Suppressor macrophage treated with lipopolysaccharide for 1 hour (primary cell): ENCODE results near the gene CCDC33.

Experiments used
- DNase-seq, 3 donors: peaks; one replicate each; pipeline ENCODE4 v3.0.0-alpha.2; 2020 to 2022

Gene CCDC33

DNA sequence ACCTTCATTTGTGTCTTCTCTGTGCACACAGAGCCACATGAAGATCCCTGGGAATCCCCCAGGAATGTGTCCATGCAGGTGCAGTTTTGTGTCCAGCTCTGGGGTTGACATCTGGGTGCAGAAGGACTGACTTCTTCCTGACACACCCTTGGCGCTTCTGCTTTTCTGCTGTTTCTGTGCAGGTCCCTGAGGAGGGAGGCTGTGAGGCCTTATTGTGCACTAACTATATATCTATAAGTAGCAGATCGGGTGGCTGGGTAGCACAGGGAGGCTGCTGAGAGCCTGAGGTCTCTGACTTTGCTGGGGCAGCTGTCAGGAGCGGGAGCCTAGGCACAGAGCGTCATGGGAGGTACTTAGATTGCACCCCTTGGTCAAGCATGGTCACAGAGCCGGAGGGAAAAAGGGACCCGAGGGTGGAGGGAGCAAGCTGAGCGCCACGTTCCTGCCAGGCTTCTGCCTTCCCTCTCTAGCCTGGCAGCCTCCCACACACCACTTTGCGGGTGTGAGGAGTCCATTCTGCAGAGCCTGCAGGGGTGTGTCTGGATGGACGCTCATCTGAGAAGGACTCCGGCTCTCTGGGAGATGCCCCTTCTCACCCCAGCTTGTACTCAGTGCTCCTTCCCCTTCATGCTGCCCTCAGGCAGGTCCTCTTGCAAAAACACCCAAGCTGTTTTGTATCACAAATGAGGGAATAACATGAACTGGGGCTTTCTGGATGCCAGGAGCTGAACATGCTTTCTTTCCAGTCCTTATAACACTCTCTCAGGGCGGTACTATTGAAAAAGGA is 23.9 kb downstream of the CCDC33 start:
- no peak for DNase-seq

DNA sequence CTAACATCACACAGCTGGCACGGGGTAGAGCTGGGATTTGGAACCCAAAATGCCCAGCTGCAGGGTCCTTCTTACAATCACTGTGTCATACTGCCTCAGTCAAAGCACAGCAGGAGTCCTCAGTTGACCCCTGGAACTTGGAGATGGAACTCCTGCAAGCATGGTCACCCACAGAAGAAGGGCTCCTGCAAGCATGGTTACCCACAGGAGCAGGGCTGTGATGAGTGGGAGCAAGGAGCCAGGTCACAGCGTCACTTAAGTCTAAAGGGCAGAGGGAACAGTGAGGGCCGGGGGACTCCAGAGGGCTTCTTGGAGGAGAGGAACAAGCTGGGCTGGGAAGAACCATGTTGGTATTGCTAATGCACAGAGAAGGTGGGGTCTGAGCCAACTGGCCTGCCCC is 24.9 kb downstream of the CCDC33 start:
- DNase-seq = no peak

DNA sequence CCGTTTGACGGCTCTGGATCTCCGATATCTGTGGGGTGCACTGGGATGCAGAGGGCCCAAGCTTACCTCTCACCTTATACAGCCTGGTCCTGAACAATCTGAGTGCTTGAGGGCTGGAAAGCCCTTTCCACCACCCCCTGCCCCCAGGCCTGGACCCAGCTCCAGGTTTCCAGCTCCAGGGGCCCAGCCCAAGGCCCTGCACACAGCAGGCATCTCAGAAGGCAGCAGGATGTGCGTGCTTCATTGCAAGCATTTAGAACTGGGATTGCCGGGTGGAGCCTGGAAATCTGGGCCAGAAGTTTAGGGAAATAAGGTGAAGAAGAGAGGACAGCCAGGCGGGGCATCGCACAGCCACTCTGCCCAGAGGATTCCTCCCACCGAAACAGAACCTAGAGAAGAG is 25.6 kb downstream of the CCDC33 start:
- no peak for DNase-seq

DNA sequence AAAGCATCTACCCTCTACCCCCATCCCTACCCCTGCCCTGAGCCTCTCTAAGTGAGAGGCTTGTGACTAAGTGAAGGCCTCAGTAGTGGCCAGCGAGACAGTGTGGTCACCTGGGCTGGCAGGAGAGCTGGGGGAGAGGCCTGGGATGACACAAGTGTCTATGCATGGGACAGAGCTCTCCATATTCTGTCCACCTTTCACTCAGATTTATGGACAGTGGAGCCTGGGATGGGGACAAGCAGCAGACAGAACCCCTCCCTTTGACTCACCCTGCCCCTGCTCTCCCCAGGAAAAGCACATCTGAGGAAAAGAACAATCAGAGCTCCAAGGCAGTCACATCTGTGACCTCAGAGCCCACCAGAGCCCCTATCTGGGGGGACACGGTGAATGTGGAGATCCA is 26.0 kb downstream of the CCDC33 start:
- no peak for DNase-seq

DNA sequence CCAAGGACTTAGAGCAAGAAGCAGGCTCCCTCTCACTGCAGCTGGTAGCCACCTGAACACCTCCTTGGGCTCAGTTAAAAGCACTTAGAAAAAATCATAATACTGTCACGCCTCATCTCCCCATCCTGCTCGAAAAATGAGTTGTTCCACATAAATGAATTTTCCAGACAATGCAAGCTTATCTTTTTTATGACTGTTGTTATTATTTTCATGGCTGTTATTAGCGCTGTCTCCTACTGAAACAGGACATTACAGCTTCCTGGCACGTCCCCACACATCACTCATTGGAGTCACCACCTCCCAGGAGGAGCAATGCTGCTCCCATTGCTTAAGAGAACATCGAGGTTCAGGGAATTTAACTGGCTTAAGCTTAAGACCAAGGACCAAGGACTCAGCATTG is 26.5 kb downstream of the CCDC33 start:
- DNase-seq = no peak

DNA sequence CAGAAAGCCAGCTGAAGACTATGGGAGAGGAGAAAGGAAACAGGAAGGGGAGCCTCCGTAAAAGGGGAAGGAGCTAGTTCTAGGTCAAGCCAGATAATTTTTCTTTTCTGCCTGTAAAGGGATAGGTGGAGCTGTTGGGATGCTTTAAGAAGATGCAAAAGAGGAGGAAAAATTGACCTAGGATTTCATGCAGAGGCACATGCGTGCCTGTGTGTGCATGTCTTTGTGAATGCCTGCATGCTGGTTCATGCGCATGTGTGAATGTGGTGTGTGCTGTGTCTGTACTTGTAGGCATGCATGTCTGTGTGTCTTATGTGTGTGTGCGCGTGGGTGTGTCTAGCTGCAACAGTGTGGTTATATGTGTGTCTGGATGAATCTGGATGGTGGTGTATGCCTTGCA is 27.3 kb downstream of the CCDC33 start:
- DNase-seq = no peak

DNA sequence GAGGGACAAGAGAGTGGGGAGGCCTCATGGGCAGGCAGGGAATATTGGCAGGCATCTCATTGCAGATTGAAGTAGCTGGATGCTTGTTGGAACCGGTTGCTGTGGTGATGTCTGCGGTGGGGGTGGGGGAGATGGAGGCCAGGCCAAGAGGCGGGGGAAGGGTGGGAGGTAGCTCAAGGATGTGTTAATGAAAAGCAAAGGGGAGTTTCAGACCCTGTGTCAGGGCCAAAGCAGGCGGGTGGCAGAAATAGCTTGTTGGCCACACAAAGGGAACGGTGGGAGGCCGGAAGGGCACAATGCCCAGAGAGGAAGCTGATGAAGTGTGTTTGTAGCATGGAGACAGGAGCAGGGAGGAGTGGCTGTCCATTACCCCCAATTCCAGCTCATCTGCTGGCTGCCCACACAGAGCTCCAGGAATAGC is 28.0 kb downstream of the CCDC33 start:
- no peak for DNase-seq

DNA sequence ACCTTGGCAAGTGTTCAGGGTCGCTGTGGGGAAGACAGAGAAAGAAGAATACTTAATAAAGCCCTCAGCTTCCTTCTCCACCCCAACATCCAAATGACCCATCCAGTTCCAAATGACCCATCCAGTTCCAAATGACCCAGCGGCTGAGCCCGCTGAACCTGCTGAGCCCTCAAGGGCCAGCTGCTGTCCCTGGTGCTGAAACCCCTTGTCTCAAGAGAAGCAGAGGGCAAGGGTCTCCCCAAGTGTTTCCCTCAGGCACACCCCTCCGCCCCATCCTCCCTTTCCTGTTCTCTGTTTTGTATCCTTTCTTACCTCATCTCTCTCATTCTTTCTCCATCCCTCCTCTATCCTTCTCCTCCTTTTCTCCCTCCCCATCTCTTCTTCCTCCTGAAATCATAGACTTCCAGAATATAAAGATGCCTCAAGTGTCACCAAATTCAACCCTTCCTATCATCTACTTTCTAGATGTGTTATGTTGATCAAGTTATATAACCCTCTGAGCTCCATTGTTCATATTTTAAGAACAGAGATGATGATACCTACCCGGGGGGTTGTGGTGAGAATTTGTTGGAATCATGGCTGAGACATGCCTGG is 29.0 kb downstream of the CCDC33 start:
- peak; percentile 30 to 63 (median 37) for DNase-seq

DNA sequence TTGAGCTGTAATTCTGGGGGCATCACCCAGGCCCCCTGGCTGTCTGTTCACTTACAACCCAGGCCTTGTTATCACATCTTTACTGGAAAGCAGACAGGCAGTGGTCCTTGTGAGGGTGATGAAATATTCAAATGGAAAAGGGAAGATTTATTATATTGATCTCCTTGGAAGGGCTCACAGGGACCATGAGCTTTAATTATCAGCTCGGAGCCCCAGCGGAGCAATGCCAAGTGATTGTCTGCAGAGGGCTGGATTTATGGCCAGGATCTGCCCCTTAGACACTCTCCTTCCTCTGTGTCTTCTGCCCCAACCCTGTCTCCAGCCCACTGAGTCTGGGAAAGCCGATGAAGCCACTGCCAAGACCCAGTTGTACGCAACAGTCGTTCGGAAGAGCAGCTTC is 31.9 kb downstream of the CCDC33 start:
- no peak for DNase-seq

DNA sequence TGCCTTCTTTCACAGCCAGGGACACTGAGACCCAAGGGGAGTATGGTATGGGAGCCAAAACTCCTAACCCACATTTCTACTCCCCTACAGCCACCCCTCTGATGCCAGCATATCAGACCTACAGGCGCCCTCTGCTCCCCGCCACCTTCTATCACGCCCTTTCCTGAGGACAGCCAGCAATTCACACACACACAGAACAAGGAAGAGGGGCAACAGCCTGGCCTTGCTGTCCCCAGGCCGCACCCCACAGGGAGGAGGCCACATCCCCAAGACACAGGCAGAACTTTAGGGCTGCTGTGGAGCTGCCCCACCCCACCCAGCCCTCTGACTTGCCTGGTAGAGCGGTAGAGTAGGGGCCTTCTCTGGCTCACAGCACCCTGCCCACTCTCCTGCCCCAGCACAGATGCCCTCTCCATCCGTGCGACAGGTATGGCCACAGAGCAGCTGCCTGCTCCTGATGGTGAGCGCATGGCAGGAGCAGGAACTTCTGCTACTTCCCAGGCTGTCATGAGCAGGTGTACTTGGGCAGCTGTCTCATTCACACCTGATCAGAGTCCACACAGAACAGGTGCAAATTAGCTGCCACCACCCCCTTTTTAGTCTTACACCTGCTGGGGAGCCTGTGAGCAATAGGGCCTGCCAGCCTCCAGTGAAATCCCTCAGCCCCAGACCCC is 33.4 kb downstream of the CCDC33 start:
- DNase-seq = no peak

DNA sequence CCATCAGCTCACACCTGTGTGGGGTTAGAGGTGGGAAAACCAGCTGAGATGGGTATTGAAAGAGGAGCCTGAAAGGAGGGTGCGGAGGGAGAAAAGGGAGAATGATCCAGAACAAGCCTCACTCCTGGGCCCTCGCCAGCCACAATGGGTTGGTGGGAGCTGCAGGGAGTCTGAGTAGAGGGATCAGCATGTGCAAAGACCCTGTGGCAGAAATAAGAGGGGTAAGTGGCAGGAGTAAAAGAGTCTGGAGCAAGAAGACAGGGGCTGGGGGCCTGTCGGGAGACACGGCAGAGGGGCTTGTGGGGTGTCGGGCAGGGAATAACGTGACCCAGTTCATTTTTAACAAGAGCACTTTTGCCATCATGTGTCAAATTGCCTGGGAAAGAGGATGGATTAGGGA is 34.0 kb downstream of the CCDC33 start:
- no peak for DNase-seq

DNA sequence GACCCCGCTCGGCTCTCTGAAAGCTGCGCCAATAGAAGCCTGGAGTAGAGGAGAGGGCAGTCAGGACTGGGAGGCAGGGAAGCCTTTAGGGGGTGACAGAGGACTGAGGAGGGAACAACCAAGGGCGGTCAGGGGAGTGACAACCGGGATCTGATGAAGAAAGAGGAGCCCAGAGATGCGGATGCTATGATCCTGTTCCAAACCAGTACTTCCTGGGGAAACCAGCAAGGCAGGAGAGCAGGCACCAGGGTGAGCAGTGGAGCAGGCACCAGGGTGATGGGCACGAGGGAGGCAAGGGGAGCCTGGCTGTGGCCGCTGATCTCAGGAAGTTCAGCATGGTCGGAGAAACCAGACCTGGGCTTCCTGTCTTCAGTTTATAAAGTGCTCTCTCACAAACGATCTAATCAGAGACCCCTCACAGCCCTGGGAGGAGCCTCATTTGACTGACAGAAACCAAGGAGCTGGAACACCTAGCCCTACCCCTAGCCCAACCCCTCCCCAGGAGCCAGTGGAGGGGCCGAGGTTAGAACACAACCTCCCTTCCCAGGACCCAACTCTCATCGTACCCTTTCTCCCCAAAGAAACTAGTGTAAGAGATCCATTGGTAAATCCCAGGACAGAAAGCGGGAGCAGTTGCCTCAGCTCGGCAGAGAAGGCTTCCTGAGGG is 34.9 kb downstream of the CCDC33 start:
- no peak for DNase-seq

DNA sequence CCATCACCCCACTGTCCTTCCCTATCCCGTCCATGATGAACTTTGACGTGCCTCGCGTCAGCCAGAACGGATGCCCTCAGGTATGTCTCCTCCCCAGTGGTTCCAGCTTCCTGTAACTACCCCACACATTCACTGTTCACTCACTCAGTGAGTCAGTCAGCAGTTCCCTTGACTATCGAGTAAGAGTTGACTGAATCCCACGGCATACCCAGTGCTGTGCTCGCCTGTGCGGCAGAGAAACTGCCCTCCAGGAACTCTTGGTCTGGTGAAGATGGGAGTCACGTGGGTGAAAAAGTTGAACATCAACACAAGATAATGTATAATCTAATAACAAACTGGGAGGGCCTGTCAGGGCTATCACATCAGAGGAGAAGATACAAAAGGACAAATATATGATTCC is 36.7 kb downstream of the CCDC33 start:
- DNase-seq = no peak

DNA sequence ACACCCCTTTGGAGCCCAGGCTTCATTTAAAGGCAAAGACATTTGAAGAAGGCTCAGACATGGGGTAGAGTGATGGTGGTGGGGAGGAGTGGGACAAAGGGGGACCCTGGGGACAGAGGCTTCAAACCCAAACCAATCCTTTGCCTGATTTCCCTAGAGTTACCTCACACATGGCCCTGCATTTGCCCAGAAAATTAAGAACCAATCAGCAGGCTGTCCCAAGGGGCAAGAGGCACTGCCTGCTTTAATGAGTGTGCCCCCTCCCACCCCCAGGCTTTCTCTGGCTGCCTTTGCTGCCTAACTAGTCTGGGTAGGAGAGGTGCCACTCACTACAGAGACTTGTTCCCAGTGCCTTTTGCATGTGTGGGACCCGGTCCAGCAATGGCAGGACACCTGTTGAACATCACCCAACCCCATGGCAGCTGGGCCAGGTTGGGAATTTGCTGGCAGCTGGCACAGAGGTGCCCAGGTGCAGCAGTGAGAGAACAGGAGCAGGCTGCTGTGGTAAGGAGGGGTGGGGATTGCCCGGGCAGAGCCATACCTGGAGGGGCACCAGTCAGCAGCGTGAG is 38.4 kb downstream of the CCDC33 start:
- no peak for DNase-seq

DNA sequence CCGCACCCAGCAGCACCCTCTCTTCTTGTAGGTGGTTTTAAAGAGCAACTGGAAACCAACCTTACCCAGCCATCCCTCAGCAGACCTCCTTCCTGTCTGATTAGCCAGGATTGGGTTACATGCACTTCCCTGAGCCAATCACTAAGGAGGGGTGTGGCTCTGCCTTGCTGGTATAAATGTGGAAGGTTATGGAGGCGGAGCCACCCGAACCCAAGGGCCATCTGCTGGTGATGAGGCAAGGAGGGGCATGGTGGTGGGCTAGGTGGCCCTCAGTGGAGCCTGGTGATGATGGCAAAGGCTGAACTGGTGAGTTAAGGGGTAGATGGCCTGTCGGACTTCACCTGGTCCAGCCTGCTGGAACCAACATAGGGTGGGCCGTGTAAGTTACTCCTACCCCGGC is 39.8 kb downstream of the CCDC33 start:
- no peak for DNase-seq

DNA sequence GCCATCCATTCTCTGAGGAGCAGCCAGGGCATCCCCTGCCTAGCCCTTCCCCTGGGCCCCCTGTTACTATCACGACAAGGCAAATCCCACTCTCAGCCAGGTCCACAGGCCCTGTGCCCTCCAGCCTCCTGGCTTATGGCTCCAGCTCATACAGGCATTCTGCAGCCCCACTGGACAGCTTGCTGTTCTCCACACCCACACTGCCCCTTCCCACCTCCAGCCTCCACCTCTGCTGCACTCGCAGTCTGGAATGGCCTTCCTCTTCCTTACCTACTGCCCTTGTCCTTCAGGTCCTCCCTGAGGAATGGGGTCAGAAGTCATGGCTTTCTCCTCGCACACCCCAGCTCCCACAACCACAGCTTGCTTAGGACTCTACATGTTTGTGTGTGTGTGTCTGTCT is 40.4 kb downstream of the CCDC33 start:
- no peak for DNase-seq

DNA sequence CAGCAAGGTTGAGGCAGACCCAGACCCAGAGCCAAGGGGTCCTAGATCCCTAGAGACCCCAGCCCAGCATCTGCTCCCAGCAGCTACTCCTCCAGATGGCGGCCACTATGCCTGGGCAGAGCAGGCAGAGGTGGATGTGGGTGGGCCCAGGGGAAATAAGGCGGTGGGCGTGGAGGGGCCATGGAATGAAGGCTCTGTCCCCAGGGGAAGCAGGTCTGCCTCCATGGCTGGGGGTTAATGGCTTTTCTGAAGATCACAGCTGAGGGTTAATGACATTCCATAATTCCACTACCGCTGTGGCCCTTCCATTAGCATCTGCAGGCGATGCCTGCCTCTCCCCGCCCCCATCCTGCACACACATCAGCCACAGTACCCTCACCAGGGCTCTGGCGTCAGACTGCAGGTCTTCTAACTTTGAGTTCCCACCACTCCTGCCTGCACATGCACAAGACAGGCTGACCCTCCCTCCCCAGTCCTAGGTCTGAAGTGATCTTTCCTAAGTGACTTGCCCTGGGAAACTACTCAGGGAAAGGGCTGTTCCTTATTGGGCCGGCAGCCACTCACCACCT is 41.2 kb downstream of the CCDC33 start:
- no peak for DNase-seq

DNA sequence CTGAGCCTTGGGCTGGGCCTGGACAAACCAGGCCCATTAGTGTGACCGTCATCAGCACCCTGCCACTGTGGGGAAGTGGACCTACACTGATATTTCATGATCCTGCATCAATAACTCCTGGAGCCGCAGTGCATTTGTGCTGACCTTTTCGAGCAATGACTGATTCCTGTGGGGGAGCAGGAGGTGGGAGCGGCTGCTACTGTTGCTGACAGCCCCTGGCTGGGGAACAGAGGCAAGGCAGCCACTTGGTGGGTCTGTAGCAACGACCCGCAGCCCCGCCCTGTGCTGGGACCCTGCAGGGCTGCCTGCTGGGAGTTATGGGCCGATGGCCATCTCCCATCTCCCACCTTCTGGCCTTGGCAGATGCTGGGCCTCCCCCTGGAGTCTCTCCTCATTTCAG is 42.1 kb downstream of the CCDC33 start:
- DNase-seq = no peak

DNA sequence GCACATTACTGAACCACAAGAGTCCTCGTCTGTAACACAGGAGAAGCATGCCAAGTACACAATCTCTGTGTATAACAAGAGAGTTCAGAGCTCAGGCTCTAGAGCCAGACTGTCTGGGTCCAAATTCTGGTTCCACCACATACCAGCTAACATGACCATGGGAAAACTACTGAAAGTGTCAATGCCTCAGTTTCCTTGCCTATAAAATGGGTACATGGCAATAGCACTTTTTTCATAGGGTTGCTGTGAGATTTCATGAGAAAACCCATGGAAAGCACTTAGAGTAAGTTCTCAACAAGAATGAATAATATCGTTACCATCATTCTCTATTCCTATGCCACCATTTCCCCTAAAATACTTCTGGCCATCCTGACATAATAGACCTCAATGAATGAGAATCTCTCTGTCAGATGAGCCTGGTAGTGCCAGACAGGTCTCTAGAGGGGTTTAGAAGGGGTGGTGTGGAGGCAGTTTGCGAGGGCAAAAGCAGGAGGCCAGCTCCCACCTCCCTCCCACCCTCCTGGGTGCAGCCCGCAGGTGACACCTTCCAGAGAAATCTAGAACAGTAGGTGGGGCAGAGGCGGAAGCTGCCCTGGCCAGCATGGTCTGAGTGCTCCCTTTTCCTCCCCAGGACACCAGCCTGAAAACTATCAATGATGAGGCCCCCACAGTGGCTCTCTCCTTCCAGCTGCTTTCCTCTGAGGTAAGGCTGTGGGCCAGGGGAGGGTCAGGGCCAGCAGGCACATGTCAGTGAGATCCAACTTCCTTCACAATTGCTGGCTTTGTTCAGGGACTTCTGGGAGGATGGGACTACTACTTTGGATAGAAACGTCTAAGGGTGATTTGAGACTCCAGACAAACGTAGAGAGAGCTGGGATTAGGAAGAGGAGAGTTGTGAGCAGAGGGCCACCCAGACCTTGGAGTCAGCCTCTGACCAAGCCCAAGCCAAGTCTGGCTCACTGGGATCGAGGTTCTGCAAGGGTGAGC is 45.3 kb downstream of the CCDC33 start:
- no peak for DNase-seq

DNA sequence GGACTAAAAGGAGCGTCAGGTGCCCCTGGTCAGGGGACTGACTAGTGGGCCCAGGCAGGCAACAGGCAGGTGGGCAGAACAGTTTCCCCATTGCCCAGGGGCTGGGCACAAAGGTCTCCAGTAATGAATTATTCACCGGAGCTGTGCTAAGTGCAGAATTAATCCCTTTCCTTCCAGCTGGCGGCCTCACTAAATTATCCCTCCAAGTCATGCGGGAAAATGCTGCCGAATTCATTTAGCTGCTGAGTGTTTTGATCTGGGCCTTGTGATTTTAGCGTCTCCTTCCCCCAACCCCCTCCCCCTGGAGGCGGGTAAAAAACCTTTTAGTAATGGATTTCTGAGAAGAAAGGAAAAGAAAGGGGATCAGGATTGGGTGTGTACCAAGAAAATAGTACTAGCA is 47.2 kb downstream of the CCDC33 start:
- no peak for DNase-seq

DNA sequence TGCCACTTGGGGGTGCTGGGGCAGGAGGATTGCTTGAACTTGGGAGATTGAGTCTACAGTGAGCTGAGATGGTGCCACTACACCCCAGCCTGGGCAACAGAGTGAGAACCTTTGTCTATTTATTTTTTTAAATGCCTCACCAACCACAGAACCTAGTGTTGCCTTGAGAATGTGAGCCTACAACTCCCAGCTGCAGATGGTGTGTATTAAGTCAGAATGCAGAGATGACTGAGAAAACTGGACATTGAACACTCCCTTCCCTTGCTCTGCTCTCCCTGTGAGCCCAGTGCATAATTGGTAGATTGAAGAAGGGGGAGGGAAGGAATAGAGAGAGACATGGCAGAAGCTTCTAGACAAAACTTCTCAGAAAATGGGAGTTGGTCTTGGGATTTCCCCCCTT is 53.5 kb downstream of the CCDC33 start:
- DNase-seq = no peak

DNA sequence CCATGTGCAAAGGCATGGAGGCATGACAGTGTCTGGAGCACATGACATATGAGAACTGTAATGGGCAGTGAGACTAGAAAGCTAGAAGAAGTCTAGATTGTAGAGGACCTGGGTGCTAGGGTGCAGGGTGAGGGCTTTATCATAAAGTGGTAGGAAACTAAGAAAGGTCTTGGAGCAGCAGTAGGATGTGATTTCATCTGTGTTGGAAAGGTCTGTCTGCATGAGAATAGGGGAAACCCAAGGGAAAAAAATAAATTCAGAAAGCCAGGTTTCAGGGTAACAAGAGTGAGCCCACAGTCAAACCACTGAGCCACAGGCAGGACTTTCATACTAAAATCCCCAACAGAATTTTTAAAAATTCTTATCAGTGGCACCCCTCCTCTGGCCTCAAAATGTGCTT is 54.5 kb downstream of the CCDC33 start:
- DNase-seq = no peak
